Erythroblast (primary cell): ENCODE results near the gene CELF5.
A peak's percentile ranks its signal among the peaks of the same experiment; 100 is the strongest.
"Not testable (repeated sequence)": the region's sequence is repeated elsewhere in the genome, so short reads cannot be mapped to it uniquely, and the experiment has no call there.

Source experiments
- DNase-seq, 2 experiments: peaks; one replicate each; lab custom pipeline; 2025; lab: John Stamatoyannopoulos, UW
- GATA1 ChIP-seq: IDR thresholded peaks from 2 replicates; pipeline ENCODE4 v1.6.1; 2011; ENCODE audit warnings: low read depth, mild to moderate bottlenecking, control low read depth, low read length, moderate library complexity
- POLR2A ChIP-seq: IDR thresholded peaks from 2 replicates; pipeline ENCODE4 v1.6.1; 2011; ENCODE audit warnings: mild to moderate bottlenecking, low read length

Gene CELF5

GRCh38 chr19:3320354-3320670, 95.9 kb downstream of the CELF5 start:
- no peak for DNase-seq
- no peak for TF ChIP-seq GATA1
- TF ChIP-seq POLR2A: no peak

DNA sequence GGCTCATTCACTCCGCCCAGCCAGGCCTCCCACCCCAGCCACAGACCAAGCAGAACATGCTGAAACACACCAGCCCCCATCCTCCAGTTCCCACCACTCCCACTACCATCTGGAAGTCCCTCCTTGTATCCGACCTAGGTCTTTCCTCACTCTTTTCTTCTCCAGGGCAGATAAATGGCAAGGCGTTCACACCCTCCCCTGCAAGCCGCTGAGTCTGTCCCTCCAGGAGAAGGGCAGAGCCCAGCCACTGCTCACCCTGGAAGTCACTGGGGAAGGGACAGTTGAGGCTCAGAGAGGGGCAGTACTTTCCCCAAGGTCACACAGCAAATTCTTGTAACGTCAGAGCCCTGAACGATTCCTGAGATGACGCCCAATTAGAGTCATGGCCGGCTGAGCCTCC, 96.4 kb downstream of the CELF5 start:
- TF ChIP-seq GATA1 (no peak), POLR2A (no peak)
- no peak for DNase-seq

DNA sequence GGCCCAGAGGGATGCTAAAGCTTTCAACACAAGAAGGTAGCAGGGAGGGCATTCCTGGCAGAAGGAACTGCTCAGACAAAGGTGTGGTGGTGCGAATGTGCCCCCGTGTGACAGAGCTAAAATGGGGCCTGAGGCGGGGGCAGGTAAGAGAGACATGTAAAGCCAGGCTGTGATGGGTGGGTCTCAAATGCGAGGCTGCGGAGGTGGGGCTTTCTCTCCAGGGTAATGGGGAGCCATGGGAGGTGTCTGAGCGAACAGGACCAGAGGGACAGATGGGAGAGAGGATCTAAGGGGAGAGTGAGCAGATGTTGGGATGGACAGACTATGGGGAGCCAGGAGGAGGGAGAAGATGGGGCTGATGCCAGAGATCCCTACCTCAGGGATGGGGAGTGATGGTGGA, 97.2 kb downstream of the CELF5 start:
- DNase-seq: no peak
- TF ChIP-seq POLR2A (no peak), GATA1 (no peak)

DNA sequence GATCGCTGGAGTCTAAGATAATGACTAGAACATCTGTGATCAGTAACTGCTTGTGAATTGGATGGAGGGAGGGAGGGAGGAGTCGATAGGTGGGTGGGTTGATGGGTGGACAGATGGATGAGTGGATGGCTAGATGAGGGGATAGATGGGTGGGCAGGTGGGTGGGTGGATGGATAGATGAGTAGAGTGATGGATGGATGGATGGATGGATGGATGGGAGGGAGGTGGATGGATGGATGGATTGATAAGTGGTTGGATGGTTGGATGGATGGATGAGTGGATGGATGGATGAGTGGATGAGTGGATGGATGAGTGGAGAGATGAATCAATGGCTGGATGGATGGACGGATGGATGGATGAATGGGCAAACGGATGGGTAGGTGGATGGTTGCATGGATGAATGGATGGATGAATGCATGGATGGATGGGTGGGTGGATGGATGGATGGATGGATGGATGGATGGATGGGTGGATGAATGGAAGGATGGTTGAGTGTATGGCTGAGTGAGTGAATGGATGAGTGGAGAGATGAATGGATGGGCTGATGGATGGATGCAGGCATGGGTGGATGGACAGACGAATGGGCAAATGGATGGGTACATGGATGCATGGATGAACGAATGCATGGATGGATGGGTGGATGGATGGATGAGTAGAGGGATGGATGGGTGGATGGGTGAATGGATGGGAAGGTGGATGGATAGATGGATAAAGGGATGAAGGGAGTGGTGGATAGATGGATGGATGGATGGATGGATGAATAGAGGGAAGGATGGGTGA, 97.9 kb downstream of the CELF5 start:
- TF ChIP-seq POLR2A (no peak), GATA1 (no peak)

GRCh38 chr19:3323026-3323425, 98.6 kb downstream of the CELF5 start:
- DNase-seq: no peak
- TF ChIP-seq GATA1 (no peak), POLR2A (no peak)

More for the DNA sequence above, 97.9 kb downstream of the CELF5 start:
- no peak for DNase-seq

DNA sequence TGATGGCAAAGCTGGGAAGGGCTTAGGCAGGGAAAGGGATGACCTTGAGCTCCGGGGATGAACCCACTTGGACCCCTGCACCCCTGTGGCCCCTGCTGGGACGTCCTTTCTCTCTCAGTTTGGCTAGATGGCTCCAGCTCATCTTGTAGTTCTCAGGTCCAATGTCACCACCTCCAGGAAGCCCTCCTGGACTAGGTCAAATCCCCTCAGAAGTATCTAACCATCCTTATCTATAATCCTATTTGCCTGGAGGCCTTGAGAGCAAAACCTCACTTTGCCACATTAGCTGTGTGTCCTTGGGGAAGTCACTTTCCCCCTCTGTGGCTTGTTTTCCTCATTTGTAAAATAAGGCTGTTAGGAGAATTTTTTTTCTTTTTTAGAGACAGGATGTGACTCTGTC, 99.2 kb downstream of the CELF5 start:
- TF ChIP-seq GATA1 (no peak), POLR2A (no peak)
- DNase-seq: no peak

DNA sequence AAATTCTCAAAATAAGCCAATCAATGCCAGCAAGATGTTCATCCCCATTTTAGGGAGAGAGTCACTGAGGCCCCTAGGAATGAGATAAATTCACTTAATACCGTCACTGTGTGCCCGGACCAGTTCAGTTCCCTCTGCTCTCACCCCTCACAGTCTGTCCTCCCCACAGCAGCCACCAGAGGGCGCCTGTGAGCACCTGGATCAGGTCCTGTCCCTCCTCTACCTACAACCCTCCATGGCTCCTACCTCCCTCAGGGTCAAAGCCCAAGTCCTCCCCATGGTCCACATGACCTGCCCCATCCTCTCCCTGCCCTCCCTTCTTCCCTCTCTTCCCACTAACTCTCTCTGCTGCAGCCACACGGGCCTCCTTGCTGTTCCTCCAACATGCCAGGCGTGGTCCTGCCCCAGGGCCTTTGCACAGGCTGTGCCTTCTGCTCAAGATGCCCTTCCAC, 100.0 kb downstream of the CELF5 start:
- DNase-seq: peak; percentile 62 to 76
- TF ChIP-seq GATA1 (no peak), POLR2A (no peak)

DNA sequence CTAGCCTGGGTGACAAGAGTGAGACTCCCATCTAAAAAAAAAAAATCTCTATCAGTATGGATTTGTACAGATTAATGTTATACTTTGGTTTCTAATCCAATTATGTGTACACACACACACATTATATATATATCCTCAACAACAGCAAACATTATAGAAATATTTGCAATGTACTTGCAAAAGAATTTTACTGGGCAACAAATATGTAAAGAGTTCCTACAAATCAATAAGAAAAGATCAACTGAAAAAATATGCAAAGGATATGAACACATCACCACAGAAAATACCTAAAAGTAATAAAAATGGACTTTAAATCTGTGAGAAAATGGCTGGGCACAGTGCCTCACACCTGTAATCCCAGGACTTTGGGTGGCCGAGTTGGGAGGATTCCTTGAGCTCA, 101.0 kb downstream of the CELF5 start:
- TF ChIP-seq POLR2A: no peak
- no peak for TF ChIP-seq GATA1
- DNase-seq: no peak

GRCh38 chr19:3328743-3329142, 104.3 kb downstream of the CELF5 start:
- TF ChIP-seq POLR2A (no peak), GATA1 (no peak)
- DNase-seq: no peak

DNA sequence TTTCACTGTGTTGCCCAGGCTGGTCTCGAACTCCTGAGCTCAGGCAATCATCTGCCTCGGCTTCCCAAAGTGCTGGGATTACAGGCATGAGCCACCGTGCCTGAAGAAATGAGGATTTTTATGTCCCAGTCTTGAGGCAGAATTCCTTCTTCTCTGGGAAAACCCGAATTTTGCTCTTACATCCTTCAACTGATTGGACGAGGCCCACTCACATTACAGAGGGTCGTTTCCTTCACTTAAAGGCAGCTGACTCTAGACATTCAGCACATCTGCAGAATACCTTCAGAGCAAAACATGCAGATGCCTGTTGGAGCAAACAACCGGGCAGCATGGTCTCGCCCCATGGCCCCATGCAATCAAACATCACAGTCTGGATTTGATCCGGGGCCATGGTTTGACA, 105.6 kb downstream of the CELF5 start:
- no peak for DNase-seq
- TF ChIP-seq GATA1 (no peak), POLR2A (no peak)

DNA sequence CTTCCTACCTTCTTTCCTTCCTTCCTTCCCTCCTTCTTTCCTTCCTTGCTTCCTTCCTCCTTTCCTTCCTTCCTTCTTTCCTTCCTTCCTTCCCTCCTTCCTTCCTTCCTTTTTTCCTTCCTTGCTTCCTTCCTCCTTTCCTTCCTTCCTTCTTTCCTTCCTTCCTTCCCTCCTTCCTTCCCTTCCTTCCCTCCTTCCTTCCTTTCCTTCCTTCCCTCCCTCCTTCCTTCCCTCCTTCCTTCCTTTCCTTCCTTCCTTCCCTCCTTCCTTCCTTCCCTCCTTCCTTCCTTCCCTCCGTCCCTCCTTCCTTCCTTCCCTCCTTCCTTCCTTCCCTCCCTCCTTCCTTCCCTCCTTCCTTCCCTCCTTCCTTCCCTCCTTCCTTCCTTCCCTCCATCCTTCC, 107.8 kb downstream of the CELF5 start:
- not testable (repeated sequence) for DNase-seq

- TF ChIP-seq POLR2A (no peak), GATA1 (no peak)
- DNase-seq: no peak
These were observed 108.6 kb downstream of the CELF5 start for GRCh38 chr19:3333020-3333583.

GRCh38 chr19:3333662-3334061, 109.2 kb downstream of the CELF5 start:
- no peak for DNase-seq
- no peak for TF ChIP-seq POLR2A
- no peak for TF ChIP-seq GATA1

DNA sequence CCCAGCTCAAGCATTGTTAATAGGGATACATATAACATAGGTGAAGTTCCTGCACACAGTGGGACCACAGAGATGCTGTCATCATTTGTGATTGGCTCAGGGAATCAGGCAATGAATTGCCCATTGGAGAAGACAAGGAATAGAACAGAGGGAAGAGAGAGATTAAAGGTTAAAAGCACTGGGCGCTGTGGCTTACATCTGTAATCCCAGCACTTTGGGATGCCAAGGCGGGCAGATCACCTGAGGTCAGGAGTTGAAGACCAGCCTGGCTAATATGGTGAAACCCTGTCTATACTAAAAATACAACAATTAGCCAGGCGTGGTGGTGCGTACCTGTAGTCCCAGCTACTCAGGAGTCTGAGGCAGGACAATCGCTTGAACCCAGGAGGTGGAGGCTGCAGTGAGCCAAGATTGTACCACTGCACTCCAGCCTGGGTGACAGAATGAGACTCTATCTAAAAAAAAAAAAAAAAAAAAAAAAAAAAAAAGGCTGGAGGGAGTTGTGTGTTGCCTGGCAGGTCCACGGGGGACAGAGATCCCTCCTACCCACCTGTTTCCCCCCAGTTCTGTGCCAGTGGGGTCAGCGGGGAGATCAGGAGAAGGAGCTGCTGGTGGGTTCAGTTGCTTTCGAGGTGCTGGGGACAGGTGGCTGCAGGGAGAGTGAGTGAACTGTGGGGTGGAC, 110.4 kb downstream of the CELF5 start:
- not testable (repeated sequence) for DNase-seq
